GM12878 (cell line): ENCODE results near the gene ANO3. TPM values are rescaled to one million over a fixed set of nuclear protein-coding genes. Genes with fewer than 3 reads are reported as not detected.

Experiments
- ATAC-seq: fragments of 200-7000 bp; cut with Tn5 transposase; 3 replicates; pipeline ENCODE4 v1.9.1; 2020; ENCODE audit warnings: mild to moderate bottlenecking, moderate library complexity
- BruUV-seq: library from RNA; stranded (reverse); fragments of 400-500 nt; replicated peaks from 2 replicates; lab custom pipeline; 2021; lab: Mats Ljungman, UMichigan
- CTCF ChIA-PET: fragments of 300-600 bp; sonication (Branson Sonifier 250); formaldehyde crosslinking; extraction: SDS; loops from one replicate; lab custom pipeline; 2021; ENCODE audit warnings: inconsistent platforms; lab: Yijun Ruan, JAX
- POLR2A ChIA-PET: fragments of 350-600 bp; formaldehyde crosslinking; extraction: SDS; loops from one replicate; lab custom pipeline; 2021; ENCODE audit warnings: inconsistent platforms; lab: Charles Lee
- RAD21 ChIA-PET: fragments of 300-600 bp; sonication (Branson Sonifier 250); formaldehyde crosslinking; loops from one replicate; lab custom pipeline; 2023; ENCODE audit warnings: antibody characterized with exemption; ENCODE audit not compliant: unreplicated experiment; lab: Charles Lee
- SMC1A ChIA-PET: fragments of 300-600 bp; sonication (Branson Sonifier 250); formaldehyde crosslinking; loops from one replicate; lab custom pipeline; 2023; ENCODE audit not compliant: unreplicated experiment, uncharacterized antibody; lab: Charles Lee
- DNase-seq: peaks from one replicate; pipeline ENCODE4 v3.0.0-alpha.2; 2011; ENCODE audit warnings: low read depth, low spot score
- FAIRE-seq: peaks from 3 replicates; lab custom pipeline; 2011; peaks lifted over from hg19 to GRCh38; lab: Jason Lieb, UNC
- H2AFZ ChIP-seq: 2 replicates; pipeline ENCODE4 v1.6.0; 2011; ENCODE audit warnings: low read depth, low read length, control low read depth; ENCODE audit not compliant: control insufficient read depth
- H3K27ac ChIP-seq: 2 replicates; pipeline ENCODE4 v1.5.1; 2011; ENCODE audit warnings: control low read depth; ENCODE audit not compliant: control insufficient read depth, insufficient read depth
- H3K27me3 ChIP-seq, 2 experiments: replicated peaks in 1 of 2; 2 replicates each; pipeline versions ENCODE4 v1.6.0 to v1.6.1; 2011; ENCODE audit warnings: low read length in 1 of 2; ENCODE audit not compliant: control insufficient read depth in 2 of 2, insufficient read depth in 2 of 2
- H3K36me3 ChIP-seq, 2 experiments: 2 replicates each; pipeline ENCODE4 v1.5.1; 2011; ENCODE audit warnings: low read length in 1 of 2; ENCODE audit not compliant: control insufficient read depth in 2 of 2, insufficient read depth in 2 of 2
- H3K4me1 ChIP-seq: 2 replicates; pipeline ENCODE4 v1.6.1; 2011; ENCODE audit warnings: mild to moderate bottlenecking, low read length, moderate library complexity, mixed read lengths; ENCODE audit not compliant: control insufficient read depth, insufficient read depth
- H3K4me2 ChIP-seq: 2 replicates; pipeline ENCODE4 v1.6.0; 2011; ENCODE audit warnings: control low read depth; ENCODE audit not compliant: control insufficient read depth, insufficient read depth
- H3K4me3 ChIP-seq: fragments of 200-600 bp; sonication (generic); 2 replicates; pipeline ENCODE4 v1.5.1; 2016
- H3K79me2 ChIP-seq: 2 replicates; pipeline ENCODE4 v1.6.0; 2011; ENCODE audit warnings: low read length; ENCODE audit not compliant: control insufficient read depth, insufficient read depth
- H3K9ac ChIP-seq: 2 replicates; pipeline ENCODE4 v1.8.0; 2011; ENCODE audit warnings: low read length, control low read depth, mixed read lengths; ENCODE audit not compliant: control insufficient read depth, insufficient read depth
- H3K9me3 ChIP-seq: replicated peaks from 3 replicates; pipeline ENCODE4 v1.5.1; 2011; ENCODE audit warnings: mild to moderate bottlenecking, low read length; ENCODE audit not compliant: control insufficient read depth, insufficient read depth
- H4K20me1 ChIP-seq: 2 replicates; pipeline ENCODE4 v1.6.0; 2011; ENCODE audit not compliant: control insufficient read depth, insufficient read depth
- DPF2 ChIP-seq: fragments of 450-650 bp; IDR thresholded peaks from 2 replicates; pipeline ENCODE4 v1.6.1; 2017; ENCODE audit warnings: mild to moderate bottlenecking
- ETV6 ChIP-seq, 2 experiments: fragments of 450-650 bp in 1 of 2; IDR thresholded peaks in 1 of 2; conservative IDR thresholded peaks in 1 of 2; 2 replicates each; pipeline ENCODE4 v1.6.1; 2014; ENCODE audit warnings: antibody characterized with exemption in 1 of 2, borderline replicate concordance in 1 of 2, low read depth in 1 of 2, mild to moderate bottlenecking in 1 of 2, moderate library complexity in 1 of 2
- JUND ChIP-seq: IDR thresholded peaks from 2 replicates; pipeline ENCODE4 v1.6.1; 2012; ENCODE audit warnings: low read depth, mild to moderate bottlenecking, low read length, improper control_type of control experiment, moderate library complexity
- SP1 ChIP-seq: IDR thresholded peaks from one replicate; pipeline ENCODE4 v1.6.1; 2011; ENCODE audit warnings: low read depth, low read length
- ZBTB40 ChIP-seq: fragments of 450-650 bp; IDR thresholded peaks from 2 replicates; pipeline ENCODE4 v1.6.1; 2016; ENCODE audit warnings: mild to moderate bottlenecking, moderate library complexity, borderline replicate concordance
- ZZZ3 ChIP-seq: IDR thresholded peaks from 2 replicates; pipeline ENCODE4 v1.6.1; 2011; ENCODE audit warnings: low read depth; ENCODE audit not compliant: control insufficient read depth, insufficient read length
- WGBS: methylation state at CpG from one replicate; pipeline ENCODE4 v1.1.6; 2016; ENCODE audit warnings: low lambda C conversion rate; ENCODE audit not compliant: insufficient replicate concordance, insufficient coverage; ENCODE audit errors: missing lambda C conversion rate; 5-methylcytosine and 5-hydroxymethylcytosine counted together
- in situ Hi-C: fragments of 300-500 bp; cut with MboI; formaldehyde crosslinking; loops from 9 replicates; pipeline ENCODE4 v1.14.3; 2018; ENCODE audit warnings: mixed read lengths
- intact Hi-C: fragments of 100-400 bp; cut with micrococcal nuclease; formaldehyde crosslinking; loops from one replicate; pipeline ENCODE4 v1.14.2; 2022; ENCODE audit not compliant: unreplicated experiment
- polyA plus RNA-seq, 11 experiments: library from polyadenylated mRNA; depleted of rRNA in 4 of 11; unstranded in 6 of 11; stranded (reverse) in 5 of 11; fragments of >200 nt; fragmentation: Nextera tagmentation in 4 of 11; fragmentation: Illumina TruSeq in 1 of 11; extraction: Ambion mirVana in 4 of 11; extraction: Trizol in 1 of 11; gene quantifications; 1 replicate in 1 of 11; 2 replicates in 10 of 11; pipeline versions ENCODE4 v1.2.1 to v1.2.3, GENCODE V29; 2011 to 2016; ENCODE audit warnings: inconsistent platforms in 2 of 11, missing spikeins in 2 of 11, low read depth in 1 of 11
- total RNA-seq, 4 experiments: library from RNA; depleted of rRNA in 3 of 4; stranded (reverse); fragments of >200 nt in 3 of 4; fragmentation: Illumina TruSeq in 1 of 4; extraction: Trizol in 1 of 4; gene quantifications; 2 replicates each; pipeline versions ENCODE4 v1.2.1 to v1.2.3, GENCODE V29; 2013 to 2021

The ANO3 gene
- total and polyA plus RNA-seq, 10 of the 15 experiments (the other 5 are each of a cell fraction or from before 2014, with no cell fraction given), result 0.13 to 5.9 (median 0.44) TPM

DNA sequence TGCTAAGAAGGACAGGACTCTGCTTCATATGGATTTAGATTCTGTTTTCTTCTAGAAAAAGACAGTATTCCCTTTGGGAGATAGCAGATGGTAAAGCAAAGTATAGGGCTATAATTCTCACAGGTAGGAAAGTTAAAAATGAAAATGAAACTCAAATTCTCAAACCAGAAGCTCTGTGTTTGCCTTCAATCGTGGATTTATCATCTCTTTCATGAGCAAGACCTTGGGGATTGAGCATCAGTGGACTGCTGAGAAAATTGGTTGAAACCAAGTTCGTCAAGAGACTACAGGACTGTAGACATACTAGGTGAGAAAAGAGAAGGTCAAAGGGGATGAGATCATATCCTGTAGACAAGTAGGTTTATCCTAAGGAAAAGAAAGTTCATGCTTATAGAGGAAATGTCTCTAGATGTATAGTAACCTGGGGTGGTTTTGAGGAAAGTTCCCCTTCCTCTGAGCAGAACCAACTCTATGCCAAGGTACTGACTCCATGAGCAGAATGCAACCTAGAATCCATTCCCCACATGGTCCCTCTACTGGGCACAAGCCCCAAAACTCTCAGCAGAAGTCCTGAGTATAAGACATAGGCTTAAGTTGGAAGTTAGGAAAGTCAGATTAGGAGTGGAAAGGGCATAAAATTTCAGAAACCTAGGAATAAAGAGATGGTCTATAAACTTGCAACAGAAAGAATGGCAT, 343.5 kb downstream of the ANO3 start:
- no TSS peak for BruUV-seq
- Histone ChIP-seq H3K27me3 (no peaks in the 10 kb centered on the region), H3K27ac (no peak overlapping the region), H3K36me3 (no peaks in the 10 kb centered on the region), H3K4me3 (no peak overlapping the region), H4K20me1 (no peaks in the 10 kb centered on the region), H3K4me1 (no peaks in the 10 kb centered on the region), H3K79me2 (no peaks in the 10 kb centered on the region), H2AFZ (0 out of 2 replicates have a peak overlapping the region, but pooled peaks have one; percentile 15), H3K9me3 (no peaks in the 10 kb centered on the region), H3K4me2 (no peak overlapping the region; the same call in 1 of the 2 replicates), H3K9ac (no peak overlapping the region)
- ChIA-PET POLR2A (no interaction called here), RAD21 (no interaction called here), CTCF (interaction anchor here (0.6 to 1.3 kb wide), 2 partner anchors 78 to 508 kb away, joined by 3 read pairs; no protein-coding TSS in a partner anchor), SMC1A (no interaction called here)
- in situ Hi-C loops, result no loop called here
- intact Hi-C loops, result no loop called here
- no peak for TF ChIP-seq SP1
- TF ChIP-seq JUND, result no peak
- no peak for TF ChIP-seq DPF2
- no peak for TF ChIP-seq ETV6 (conservative IDR thresholded peaks at IDR 0.05 in 1 of 2, IDR thresholded peaks at IDR 0.05 in 1 of 2; ENCODE audit: borderline replicate concordance in 1 of 2, low read depth in 1 of 2)
- no peak for TF ChIP-seq ZBTB40
- TF ChIP-seq ZZZ3, result no peak
- peak; percentile 55 for ATAC-seq
- FAIRE-seq, result no peak
- 0% methylated on average over 2 of the region's 2 CpGs for whole genome bisulfite sequencing
- DNase-seq, result no peak
